ENCODE results near the gene ZFPM1.

DNA sequence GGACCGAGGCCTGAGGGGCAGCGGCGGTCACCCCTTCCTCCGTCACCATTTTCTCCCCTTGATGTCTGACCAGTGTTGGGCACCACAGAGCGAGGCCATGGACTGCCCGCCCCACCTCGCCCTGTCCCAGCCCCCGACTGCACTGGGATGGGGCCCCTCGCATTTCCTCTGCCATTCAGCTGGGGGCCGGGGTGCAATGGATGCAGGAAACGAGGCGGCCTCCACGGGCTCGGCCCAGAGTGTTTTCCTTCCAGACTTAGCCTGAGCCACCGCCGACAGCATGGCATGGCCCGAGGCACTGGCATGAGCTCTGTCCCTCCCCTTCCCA is 72.5 kb downstream of the ZFPM1 start:
- TF ChIP-seq, protein P1, sequence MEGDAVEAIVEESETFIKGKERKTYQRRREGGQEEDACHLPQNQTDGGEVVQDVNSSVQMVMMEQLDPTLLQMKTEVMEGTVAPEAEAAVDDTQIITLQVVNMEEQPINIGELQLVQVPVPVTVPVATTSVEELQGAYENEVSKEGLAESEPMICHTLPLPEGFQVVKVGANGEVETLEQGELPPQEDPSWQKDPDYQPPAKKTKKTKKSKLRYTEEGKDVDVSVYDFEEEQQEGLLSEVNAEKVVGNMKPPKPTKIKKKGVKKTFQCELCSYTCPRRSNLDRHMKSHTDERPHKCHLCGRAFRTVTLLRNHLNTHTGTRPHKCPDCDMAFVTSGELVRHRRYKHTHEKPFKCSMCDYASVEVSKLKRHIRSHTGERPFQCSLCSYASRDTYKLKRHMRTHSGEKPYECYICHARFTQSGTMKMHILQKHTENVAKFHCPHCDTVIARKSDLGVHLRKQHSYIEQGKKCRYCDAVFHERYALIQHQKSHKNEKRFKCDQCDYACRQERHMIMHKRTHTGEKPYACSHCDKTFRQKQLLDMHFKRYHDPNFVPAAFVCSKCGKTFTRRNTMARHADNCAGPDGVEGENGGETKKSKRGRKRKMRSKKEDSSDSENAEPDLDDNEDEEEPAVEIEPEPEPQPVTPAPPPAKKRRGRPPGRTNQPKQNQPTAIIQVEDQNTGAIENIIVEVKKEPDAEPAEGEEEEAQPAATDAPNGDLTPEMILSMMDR (IDR thresholded peaks at IDR 0.05): no peak
- TF ChIP-seq POLR2A (IDR thresholded peaks at IDR 0.05): no peak
- no peak for TF ChIP-seq POLR2AphosphoS5 (IDR thresholded peaks at IDR 0.05)
